B cell (primary cell): Measurements from ENCODE around the gene RTL5. TPM values are rescaled to one million over a fixed set of nuclear protein-coding genes. Genes with fewer than 3 reads are reported as not detected.

Source experiments
- ATAC-seq: fragments of 200-7000 bp; cut with Tn5 transposase; one replicate; pipeline ENCODE4 v1.10.0; 2021; ENCODE audit warnings: low read depth, mild to moderate bottlenecking, moderate number of reproducible peaks, moderate library complexity
- CTCF ChIA-PET: fragments of 350-600 bp; sonication (Branson Sonifier 250); formaldehyde crosslinking; loops from one replicate; lab custom pipeline; 2021; ENCODE audit warnings: antibody characterized with exemption, inconsistent platforms; lab: Charles Lee
- POLR2A ChIA-PET: fragments of 350-600 bp; sonication (Branson Sonifier 250); formaldehyde crosslinking; loops from one replicate; lab custom pipeline; 2021; ENCODE audit warnings: antibody characterized with exemption; lab: Charles Lee
- DNase-seq: peaks from one replicate; pipeline ENCODE4 v3.0.0; 2013
- H2AFZ ChIP-seq: 2 replicates; pipeline ENCODE4 v1.6.1; 2012; ENCODE audit warnings: mild to moderate bottlenecking, low read depth, low read length; ENCODE audit not compliant: insufficient read depth, poor library complexity, severe bottlenecking
- H3K27ac ChIP-seq, 2 donors: 1 replicate in 1 of 2; 2 replicates in 1 of 2; pipeline ENCODE4 v1.5.1; 2012 to 2013; ENCODE audit warnings: low read length in 2 of 2, mild to moderate bottlenecking in 2 of 2, moderate library complexity in 1 of 2
- H3K27me3 ChIP-seq, 4 experiments: fragments of 200-600 bp in 1 of 4; sonication (generic) in 1 of 4; replicated peaks in 1 of 4; 1 replicate in 2 of 4; 2 replicates in 2 of 4; pipeline versions ENCODE4 v1.6.1 to v1.7.0; 2013 to 2016; ENCODE audit warnings: low read length in 3 of 4, mild to moderate bottlenecking in 2 of 4, mixed read lengths in 1 of 4, moderate library complexity in 1 of 4; ENCODE audit not compliant: insufficient read depth in 4 of 4, control insufficient read depth in 3 of 4; ENCODE audit errors: control extremely low read depth in 1 of 4
- H3K36me3 ChIP-seq, 2 experiments: replicated peaks in 1 of 2; 1 replicate in 1 of 2; 2 replicates in 1 of 2; pipeline versions ENCODE4 v1.6.1 to v1.7.1; 2013; ENCODE audit warnings: low read length in 1 of 2; ENCODE audit not compliant: insufficient read depth in 2 of 2, control insufficient read depth in 1 of 2; ENCODE audit errors: control extremely low read depth in 1 of 2, extremely low read depth in 1 of 2
- H3K4me1 ChIP-seq, 2 donors: fragments of 200-600 bp in 1 of 2; sonication (generic) in 1 of 2; 1 replicate in 1 of 2; 2 replicates in 1 of 2; pipeline versions ENCODE4 v1.5.1 to v1.6.1; 2013 to 2017; ENCODE audit warnings: low read length in 2 of 2; ENCODE audit not compliant: control insufficient read depth in 2 of 2, insufficient read depth in 2 of 2
- H3K4me2 ChIP-seq: replicated peaks from 2 replicates; pipeline ENCODE3; 2012; ENCODE audit warnings: mild to moderate bottlenecking, low read depth, low read length; ENCODE audit not compliant: poor library complexity, severe bottlenecking
- H3K4me3 ChIP-seq, 5 experiments: fragments of 200-600 bp in 1 of 5; sonication (generic) in 1 of 5; 1 replicate in 3 of 5; 2 replicates in 2 of 5; pipeline versions ENCODE4 v1.5.1 to v1.7.0; 2011 to 2016; ENCODE audit warnings: low read length in 4 of 5, mild to moderate bottlenecking in 4 of 5, low read depth in 2 of 5, control low read depth in 1 of 5, moderate library complexity in 1 of 5; ENCODE audit not compliant: insufficient read depth in 1 of 5; ENCODE audit errors: control extremely low read depth in 1 of 5, extremely low read depth in 1 of 5
- H3K79me2 ChIP-seq: fragments of 200-600 bp; sonication (generic); one replicate; pipeline ENCODE4 v1.6.0; 2016; ENCODE audit warnings: low read length; ENCODE audit not compliant: control insufficient read depth, insufficient read depth
- H3K9ac ChIP-seq: fragments of 200-600 bp; sonication (generic); 2 replicates; pipeline ENCODE4 v1.6.1; 2017; ENCODE audit warnings: mild to moderate bottlenecking, low read length, moderate library complexity
- H3K9me3 ChIP-seq, 3 donors: one replicate each; pipeline versions ENCODE4 v1.6.1 to v1.7.1; 2013; ENCODE audit warnings: low read length in 2 of 3; ENCODE audit not compliant: control insufficient read depth in 2 of 3, insufficient read depth in 1 of 3; ENCODE audit errors: control extremely low read depth in 1 of 3
- H4K20me1 ChIP-seq: 2 replicates; pipeline ENCODE4 v1.6.0; 2012; ENCODE audit warnings: mild to moderate bottlenecking, low read length; ENCODE audit not compliant: insufficient read depth, control insufficient read depth, poor library complexity, severe bottlenecking
- H3K27ac Mint-ChIP-seq: one replicate; pipeline ENCODE4 v1.8.0; 2021; ENCODE audit warnings: mixed read lengths
- H3K27me3 Mint-ChIP-seq: one replicate; pipeline ENCODE4 v1.8.0; 2021; ENCODE audit warnings: mixed read lengths
- H3K4me1 Mint-ChIP-seq: one replicate; pipeline ENCODE4 v1.8.0; 2021; ENCODE audit warnings: mixed read lengths
- H3K4me3 Mint-ChIP-seq: one replicate; pipeline ENCODE4 v1.8.0; 2021; ENCODE audit warnings: mixed read lengths
- H3K9me3 Mint-ChIP-seq: one replicate; pipeline ENCODE4 v1.8.0; 2022; ENCODE audit warnings: mixed read lengths; ENCODE audit not compliant: insufficient read depth
- EZH2 ChIP-seq: IDR thresholded peaks from 2 replicates; pipeline ENCODE4 v1.6.1; 2012; ENCODE audit warnings: borderline replicate concordance, low read depth, mild to moderate bottlenecking, moderate library complexity, low read length; ENCODE audit not compliant: insufficient read depth, poor library complexity, severe bottlenecking
- WGBS: methylation state at CpG from one replicate; pipeline ENCODE4 v1.1.5; 2013; ENCODE audit warnings: missing lambda C conversion rate; ENCODE audit not compliant: insufficient coverage; 5-methylcytosine and 5-hydroxymethylcytosine counted together
- intact Hi-C: fragments of 100-400 bp; cut with micrococcal nuclease; formaldehyde crosslinking; loops from one replicate; pipeline ENCODE4 v1.10.0; 2022
- polyA plus RNA-seq: library from polyadenylated mRNA; depleted of rRNA; stranded (reverse); fragments of >200 nt; gene quantifications from 2 replicates; pipeline ENCODE4 v1.2.3, GENCODE V29; 2012
- total RNA-seq, 2 donors: library from RNA; stranded (reverse); fragments of 120-200 nt in 1 of 2; gene quantifications; 1 replicate in 1 of 2; 2 replicates in 1 of 2; pipeline versions ENCODE4 v1.2.3 to v1.2.4, GENCODE V29; 2013 to 2022
- TF ChIP-seq, protein P1 (sequence below): fragments of 200-600 bp; IDR thresholded peaks from one replicate; pipeline ENCODE4 v1.8.0; 2022; ENCODE audit warnings: antibody characterized with exemption, mild to moderate bottlenecking

RTL5 gene
- total and polyA plus RNA-seq, 2 donors (not counting 1 experiment from before 2014, with no cell fraction given) = 1.0 to 22.4 TPM

DNA sequence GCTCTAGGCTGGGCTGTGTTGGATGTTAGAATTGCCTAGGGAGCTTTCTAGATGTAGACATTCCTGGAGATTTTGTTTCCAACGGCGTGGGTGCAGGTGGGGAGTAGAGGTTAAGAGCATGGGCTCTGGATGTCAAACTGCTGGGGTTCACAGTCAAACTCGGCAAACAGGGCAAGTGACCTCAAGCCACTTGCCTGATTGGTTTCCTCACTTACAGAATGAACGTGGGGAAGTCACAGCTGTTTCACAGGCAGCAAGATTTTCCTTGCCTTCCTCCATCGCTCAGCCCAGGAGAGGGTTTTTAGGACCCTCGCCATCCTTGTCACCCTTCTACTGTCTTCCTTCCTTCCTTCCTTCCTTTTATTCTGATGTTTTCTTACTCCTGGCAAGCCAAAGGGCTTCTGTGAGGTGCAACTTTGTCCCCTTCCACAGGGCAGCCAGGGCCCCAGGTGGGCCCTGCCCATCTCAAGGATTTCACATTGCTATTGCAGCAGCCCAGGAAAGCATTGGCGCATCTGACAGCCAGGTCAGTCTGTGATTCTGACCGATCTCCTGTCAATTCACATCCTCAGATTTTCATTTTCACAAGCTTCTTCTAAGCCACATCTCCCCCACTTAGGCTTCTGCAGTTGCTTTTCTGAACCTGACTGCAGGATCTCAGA lies 7.0 kb downstream of the RTL5 start:
- H3K27ac Mint-ChIP-seq = no peak overlapping the region

More for the DNA sequence above, 7.0 kb downstream of the RTL5 start:
- ChIA-PET CTCF (interaction anchor here (1.4 to 7.9 kb wide), 4 partner anchors 9 to 124 kb away, joined by 3 to 108 read pairs (median 52); no protein-coding TSS in a partner anchor), POLR2A (no interaction called here)
- Mint-ChIP-seq H3K27me3 (peaks cover 4% of the 10 kb centered on the region), H3K4me1 (peaks cover 40% of the 10 kb centered on the region), H3K4me3 (no peak overlapping the region), H3K9me3 (no peaks in the 10 kb centered on the region)
- Histone ChIP-seq H3K36me3 (no peaks in the 10 kb centered on the region), H4K20me1 (no peaks in the 10 kb centered on the region), H3K27ac (no peak overlapping the region), H3K4me1 (peaks cover 18 to 39% of the 10 kb centered on the region in 2 donors), H3K9me3 (no peaks in the 10 kb centered on the region), H2AFZ (no peak overlapping the region), H3K9ac (no peak overlapping the region), H3K27me3 (peaks cover 0 to 4% (median 1%) of the 10 kb centered on the region in 4 experiments), H3K4me3 (no peak overlapping the region), H3K79me2 (no peaks in the 10 kb centered on the region), H3K4me2 (no peak overlapping the region)
- intact Hi-C loops = no loop called here
- 74% methylated on average over 5 of the region's 8 CpGs for WGBS
- no peak for TF ChIP-seq EZH2
- TF ChIP-seq, protein P1, sequence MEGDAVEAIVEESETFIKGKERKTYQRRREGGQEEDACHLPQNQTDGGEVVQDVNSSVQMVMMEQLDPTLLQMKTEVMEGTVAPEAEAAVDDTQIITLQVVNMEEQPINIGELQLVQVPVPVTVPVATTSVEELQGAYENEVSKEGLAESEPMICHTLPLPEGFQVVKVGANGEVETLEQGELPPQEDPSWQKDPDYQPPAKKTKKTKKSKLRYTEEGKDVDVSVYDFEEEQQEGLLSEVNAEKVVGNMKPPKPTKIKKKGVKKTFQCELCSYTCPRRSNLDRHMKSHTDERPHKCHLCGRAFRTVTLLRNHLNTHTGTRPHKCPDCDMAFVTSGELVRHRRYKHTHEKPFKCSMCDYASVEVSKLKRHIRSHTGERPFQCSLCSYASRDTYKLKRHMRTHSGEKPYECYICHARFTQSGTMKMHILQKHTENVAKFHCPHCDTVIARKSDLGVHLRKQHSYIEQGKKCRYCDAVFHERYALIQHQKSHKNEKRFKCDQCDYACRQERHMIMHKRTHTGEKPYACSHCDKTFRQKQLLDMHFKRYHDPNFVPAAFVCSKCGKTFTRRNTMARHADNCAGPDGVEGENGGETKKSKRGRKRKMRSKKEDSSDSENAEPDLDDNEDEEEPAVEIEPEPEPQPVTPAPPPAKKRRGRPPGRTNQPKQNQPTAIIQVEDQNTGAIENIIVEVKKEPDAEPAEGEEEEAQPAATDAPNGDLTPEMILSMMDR = no peak
- DNase-seq (no peak), ATAC-seq (no peak)
